Common myeloid progenitor, CD34-positive (primary cell): ENCODE data around the gene ELL2.
A peak's percentile ranks its signal among the peaks of the same experiment; 100 is the strongest.

Source experiments
- CTCF ChIA-PET: fragments of 350-600 bp; sonication (Branson Sonifier 250); formaldehyde crosslinking; loops from one replicate; lab custom pipeline; 2021; ENCODE audit warnings: antibody characterized with exemption; lab: Charles Lee
- POLR2A ChIA-PET: fragments of 350-600 bp; sonication (Branson Sonifier 250); formaldehyde crosslinking; loops from one replicate; lab custom pipeline; 2021; ENCODE audit warnings: antibody characterized with exemption; lab: Charles Lee
- DNase-seq, 3 donors: peaks; one replicate each; pipeline versions ENCODE4 v3.0.0 to v3.0.0-alpha.2; 2013
- H3K27ac ChIP-seq, 2 experiments: 1 replicate in 1 of 2; 2 replicates in 1 of 2; pipeline ENCODE4 v1.7.0; 2013; ENCODE audit warnings: inconsistent platforms in 2 of 2, low read length in 2 of 2, mild to moderate bottlenecking in 2 of 2, low read depth in 1 of 2, moderate library complexity in 1 of 2; ENCODE audit not compliant: severe bottlenecking in 2 of 2, insufficient read depth in 1 of 2, poor library complexity in 1 of 2
- H3K27me3 ChIP-seq, 5 experiments: replicated peaks in 2 of 5; 1 replicate in 3 of 5; 2 replicates in 2 of 5; pipeline versions ENCODE4 v1.6.1 to v1.7.0; 2013; ENCODE audit warnings: low read length in 4 of 5, mild to moderate bottlenecking in 2 of 5, moderate library complexity in 2 of 5, inconsistent platforms in 1 of 5; ENCODE audit not compliant: insufficient read depth in 5 of 5, control insufficient read depth in 4 of 5
- H3K36me3 ChIP-seq, 4 experiments: 1 replicate in 2 of 4; 2 replicates in 2 of 4; pipeline versions ENCODE4 v1.6.1 to v1.7.0; 2013; ENCODE audit warnings: low read length in 3 of 4, control low read depth in 1 of 4, mild to moderate bottlenecking in 1 of 4; ENCODE audit not compliant: control insufficient read depth in 4 of 4, insufficient read depth in 4 of 4
- H3K4me1 ChIP-seq, 4 experiments: 1 replicate in 3 of 4; 2 replicates in 1 of 4; pipeline versions ENCODE4 v1.6.1 to v1.7.1; 2013; ENCODE audit warnings: low read length in 3 of 4, mild to moderate bottlenecking in 3 of 4, control low read depth in 1 of 4, inconsistent platforms in 1 of 4, moderate library complexity in 1 of 4; ENCODE audit not compliant: control insufficient read depth in 4 of 4, insufficient read depth in 4 of 4; ENCODE audit errors: control extremely low read depth in 1 of 4
- H3K4me3 ChIP-seq, 7 experiments: 1 replicate in 4 of 7; 2 replicates in 3 of 7; pipeline versions ENCODE4 v1.5.1 to v1.7.0; 2013; ENCODE audit warnings: mild to moderate bottlenecking in 7 of 7, low read length in 6 of 7, moderate library complexity in 6 of 7, inconsistent platforms in 2 of 7, low read depth in 2 of 7, control low read depth in 1 of 7; ENCODE audit not compliant: insufficient read depth in 4 of 7, control insufficient read depth in 1 of 7; ENCODE audit errors: extremely low read depth in 1 of 7
- H3K9me3 ChIP-seq, 5 experiments: 1 replicate in 4 of 5; 2 replicates in 1 of 5; pipeline versions ENCODE4 v1.6.1 to v1.7.1; 2013; ENCODE audit warnings: low read length in 4 of 5, mild to moderate bottlenecking in 2 of 5, inconsistent platforms in 1 of 5, low read depth in 1 of 5, moderate library complexity in 1 of 5; ENCODE audit not compliant: control insufficient read depth in 4 of 5, insufficient read depth in 2 of 5; ENCODE audit errors: control extremely low read depth in 1 of 5
- WGBS: methylation state at CpG from one replicate; pipeline ENCODE4 v1.1.5; 2013; ENCODE audit not compliant: insufficient coverage; 5-methylcytosine and 5-hydroxymethylcytosine counted together

Gene ELL2

GRCh38 chr5:95984287-95984938, 22.8 kb upstream of the ELL2 start:
- ChIA-PET POLR2A (no interaction called here), CTCF (no interaction called here)
- H3K27ac ChIP-seq: no peak overlapping the region
- no peaks in the 10 kb centered on the region for H3K27me3 ChIP-seq
- H3K4me3 ChIP-seq: no peak overlapping the region
- DNase-seq: no peak
- no peaks in the 10 kb centered on the region for H3K36me3 ChIP-seq
- no peaks in the 10 kb centered on the region for H3K9me3 ChIP-seq
- WGBS: no CpG with 5 or more reads among the region's 2 CpGs
- H3K4me1 ChIP-seq: no peaks in the 10 kb centered on the region

DNA sequence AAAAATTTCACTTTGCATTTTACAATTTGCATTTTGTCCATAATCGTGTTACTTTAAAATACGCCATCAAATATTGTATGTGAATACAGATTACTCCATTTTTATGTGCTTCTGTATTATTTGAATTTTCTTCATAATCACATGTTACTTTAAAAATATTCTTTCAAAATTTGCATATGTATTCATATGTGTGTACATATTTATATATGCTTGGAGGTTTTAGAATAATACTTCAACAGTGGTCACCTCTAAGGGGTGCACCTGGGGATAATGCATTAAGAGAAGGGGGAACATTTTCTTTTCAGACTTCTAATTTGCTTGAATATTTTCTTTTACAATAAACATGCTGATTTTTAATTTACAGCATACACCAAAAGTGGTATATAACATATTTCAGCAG, 21.9 kb upstream of the ELL2 start:
- no peaks in the 10 kb centered on the region for H3K27me3 ChIP-seq
- no CpG with 5 or more reads among the region's 2 CpGs for WGBS
- no peaks in the 10 kb centered on the region for H3K36me3 ChIP-seq
- no peaks in the 10 kb centered on the region for H3K4me1 ChIP-seq
- no peaks in the 10 kb centered on the region for H3K9me3 ChIP-seq
- ChIA-PET CTCF (no interaction called here), POLR2A (no interaction called here)
- H3K4me3 ChIP-seq: no peak overlapping the region
- H3K27ac ChIP-seq: no peak overlapping the region
- no peak for DNase-seq

DNA sequence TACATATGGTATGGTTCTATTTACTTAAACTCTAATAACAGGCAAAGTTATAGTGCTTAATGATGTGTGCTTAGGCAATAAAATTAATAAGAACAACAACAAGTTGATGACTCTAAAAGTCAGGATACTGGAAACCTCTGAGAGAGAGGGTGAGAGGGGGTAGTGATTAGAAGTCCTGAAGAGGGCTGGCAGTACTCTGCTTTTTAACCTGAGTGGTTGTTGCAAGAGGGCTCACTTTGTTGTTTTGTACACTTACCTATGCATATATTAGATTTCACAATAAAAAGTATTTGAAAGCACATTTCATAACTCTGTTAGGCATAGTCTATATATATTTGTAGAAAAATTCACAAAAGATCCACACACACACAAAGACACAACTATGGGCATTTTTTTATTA, 21.4 kb upstream of the ELL2 start:
- Histone ChIP-seq H3K27me3 (no peaks in the 10 kb centered on the region), H3K4me3 (no peak overlapping the region), H3K9me3 (no peaks in the 10 kb centered on the region), H3K36me3 (no peaks in the 10 kb centered on the region), H3K4me1 (no peaks in the 10 kb centered on the region), H3K27ac (no peak overlapping the region)
- POLR2A ChIA-PET: no interaction called here
- DNase-seq: no peak
- CTCF ChIA-PET: no interaction called here

DNA sequence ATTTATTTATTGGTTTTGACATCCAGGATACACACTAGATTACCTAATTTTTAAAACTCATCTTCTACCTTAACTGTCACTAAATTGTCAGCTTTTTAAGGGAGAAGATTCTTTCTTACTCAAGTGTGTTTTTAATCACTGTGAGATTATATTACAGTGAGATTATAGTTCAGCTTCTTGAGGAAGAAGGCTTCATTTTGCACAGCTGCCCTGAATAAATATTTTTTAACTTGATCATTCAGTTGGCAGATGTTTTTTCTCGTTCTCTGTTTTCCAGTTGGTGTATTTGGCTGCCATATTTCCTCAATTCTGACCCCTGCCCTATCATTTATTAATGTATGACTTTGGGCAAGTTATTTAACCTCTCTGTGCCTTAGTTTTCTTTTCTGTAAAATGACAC, 15.0 kb upstream of the ELL2 start:
- CTCF ChIA-PET: interaction anchor here (1.0 kb wide), 1 partner anchor 14 kb away, joined by 3 read pairs; no protein-coding TSS in a partner anchor
- POLR2A ChIA-PET: interaction anchor here (0.8 to 1.0 kb wide), 2 partner anchors 9 to 15 kb away, joined by 3 read pairs; partner anchors contain the start of gene ELL2
- no CpG with 5 or more reads among the region's 1 CpG for WGBS

DNA sequence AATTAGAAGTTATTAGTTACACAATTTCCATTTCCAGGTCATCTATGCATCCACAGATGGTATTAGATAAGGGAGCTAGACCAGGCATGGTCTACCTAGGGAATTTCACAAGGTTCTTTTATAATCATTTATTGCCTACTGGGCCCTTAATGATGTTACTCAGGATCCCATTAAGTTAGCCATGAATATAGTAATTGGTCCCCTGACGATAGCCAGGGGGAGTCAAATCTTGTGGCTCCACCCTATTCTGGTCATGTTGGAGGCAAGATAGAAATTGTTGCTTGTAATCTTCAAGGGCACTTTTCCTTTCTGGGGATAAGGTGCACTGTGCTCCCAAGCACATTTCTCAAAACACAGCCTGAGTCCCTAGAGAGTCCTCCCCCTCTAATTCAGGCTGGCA, 14.1 kb upstream of the ELL2 start:
- H3K27me3 ChIP-seq: no peaks in the 10 kb centered on the region
- CTCF ChIA-PET: interaction anchor here (0.7 to 6.3 kb wide), 2 partner anchors 14 to 30 kb away, joined by 3 to 39 read pairs; partner anchors contain the start of gene ELL2
- no peak for DNase-seq
- H3K9me3 ChIP-seq: peaks cover 0 to 5% (median 0%) of the 10 kb centered on the region in 5 experiments
- H3K4me3 ChIP-seq: no peak overlapping the region
- POLR2A ChIA-PET: no interaction called here
- no peaks in the 10 kb centered on the region for H3K36me3 ChIP-seq
- 100% methylated on average over 1 of the region's 1 CpG for WGBS
- H3K27ac ChIP-seq: no peak overlapping the region
- peaks cover 0 to 9% (median 3%) of the 10 kb centered on the region in 4 experiments for H3K4me1 ChIP-seq

More for the DNA sequence above, 15.0 kb upstream of the ELL2 start:
- Histone ChIP-seq H3K9me3 (peaks cover 0 to 5% (median 0%) of the 10 kb centered on the region in 5 experiments), H3K36me3 (no peaks in the 10 kb centered on the region), H3K27me3 (no peaks in the 10 kb centered on the region), H3K4me1 (peaks cover 0 to 9% (median 3%) of the 10 kb centered on the region in 4 experiments), H3K4me3 (no peak overlapping the region), H3K27ac (no peak overlapping the region)
- DNase-seq: no peak

GRCh38 chr5:95973793-95974325, 12.2 kb upstream of the ELL2 start:
- 84% methylated on average over 3 of the region's 3 CpGs for WGBS
- Histone ChIP-seq H3K4me1 (peaks cover 0 to 9% (median 3%) of the 10 kb centered on the region in 4 experiments), H3K27me3 (no peaks in the 10 kb centered on the region), H3K27ac (peak overlapping the region in 1 of 2 experiments; percentile 9), H3K4me3 (no peak overlapping the region), H3K36me3 (no peaks in the 10 kb centered on the region), H3K9me3 (peaks cover 0 to 5% (median 1%) of the 10 kb centered on the region in 5 experiments)
- ChIA-PET POLR2A (interaction anchor here (0.6 to 1.1 kb wide), 4 partner anchors 11 to 180 kb away, joined by 3 to 7 read pairs (median 3); partner anchors contain the start of gene ELL2), CTCF (interaction anchor here (0.9 to 6.3 kb wide), 7 partner anchors 12 to 364 kb away, joined by 3 to 39 read pairs (median 3); partner anchors contain the start of gene ELL2)
- peak; percentile 78 to 97 (median 95) for DNase-seq

GRCh38 chr5:95972196-95972595, 10.5 kb upstream of the ELL2 start:
- CTCF ChIA-PET: interaction anchor here (0.8 to 6.3 kb wide), 4 partner anchors 10 to 364 kb away, joined by 3 to 39 read pairs (median 5); partner anchors contain the start of gene ELL2
- Histone ChIP-seq H3K36me3 (no peaks in the 10 kb centered on the region), H3K27ac (no peak overlapping the region), H3K9me3 (peaks cover 0 to 5% (median 1%) of the 10 kb centered on the region in 5 experiments), H3K27me3 (no peaks in the 10 kb centered on the region), H3K4me1 (peaks cover 0 to 9% (median 3%) of the 10 kb centered on the region in 4 experiments), H3K4me3 (no peak overlapping the region)
- no peak for DNase-seq
- POLR2A ChIA-PET: interaction anchor here (0.6 kb wide), 1 partner anchor 36 kb away, joined by 4 read pairs; no protein-coding TSS in a partner anchor
